Karpas-422 (cell line): ENCODE data around the gene SFXN4. TPM values are rescaled to one million over a fixed set of nuclear protein-coding genes. Genes with fewer than 3 reads are reported as not detected.
A peak's percentile ranks its signal among the peaks of the same experiment; 100 is the strongest.

ENCODE experiments used
- DNase-seq: peaks from one replicate; pipeline ENCODE4 v3.0.0-alpha.2; 2015
- H2AFZ ChIP-seq: fragments of 200-600 bp; sonication (generic); 2 replicates; pipeline ENCODE4 v1.6.1; 2014; ENCODE audit warnings: antibody characterized with exemption, low read length, mixed read lengths
- H3K27ac ChIP-seq: fragments of 200-600 bp; sonication (generic); 2 replicates; pipeline ENCODE4 v1.5.1; 2014; ENCODE audit warnings: mild to moderate bottlenecking, low read length, moderate library complexity
- H3K27me3 ChIP-seq: fragments of 200-600 bp; sonication (generic); 2 replicates; pipeline ENCODE4 v1.6.1; 2014; ENCODE audit warnings: low read length, mixed read lengths
- H3K36me3 ChIP-seq: fragments of 200-600 bp; sonication (generic); 2 replicates; pipeline ENCODE4 v1.6.1; 2014; ENCODE audit warnings: low read length, mixed read lengths; ENCODE audit not compliant: insufficient read depth
- H3K4me1 ChIP-seq: fragments of 200-600 bp; sonication (generic); 2 replicates; pipeline ENCODE4 v1.6.1; 2014; ENCODE audit warnings: mild to moderate bottlenecking, low read length, mixed read lengths
- H3K4me2 ChIP-seq: fragments of 200-600 bp; sonication (generic); 2 replicates; pipeline ENCODE4 v1.6.1; 2014; ENCODE audit warnings: low read length, low read depth, mild to moderate bottlenecking; ENCODE audit not compliant: poor library complexity, severe bottlenecking
- H3K4me3 ChIP-seq: fragments of 200-600 bp; sonication (generic); 2 replicates; pipeline ENCODE4 v1.5.1; 2014; ENCODE audit warnings: mild to moderate bottlenecking, antibody characterized with exemption, low read length, mixed read lengths
- H3K79me2 ChIP-seq: fragments of 200-600 bp; sonication (generic); 2 replicates; pipeline ENCODE4 v1.6.1; 2014; ENCODE audit warnings: mild to moderate bottlenecking, low read length, mixed read lengths
- H3K9ac ChIP-seq: fragments of 200-600 bp; sonication (generic); 2 replicates; pipeline ENCODE4 v1.6.0; 2014; ENCODE audit warnings: low read length
- H3K9me2 ChIP-seq: fragments of 200-600 bp; sonication (generic), shearing (Covaris generic); replicated peaks from 2 replicates; pipeline ENCODE4 v1.6.0; 2014; ENCODE audit warnings: mild to moderate bottlenecking, low read length, moderate library complexity; ENCODE audit not compliant: insufficient read depth
- H3K9me3 ChIP-seq: fragments of 300-700, 200-600 bp; sonication (generic); 2 replicates; pipeline ENCODE4 v1.6.1; 2014; ENCODE audit warnings: low read length, mixed read lengths
- H4K20me1 ChIP-seq: fragments of 200-600 bp; sonication (generic); 2 replicates; pipeline ENCODE4 v1.6.1; 2014; ENCODE audit warnings: mild to moderate bottlenecking, antibody characterized with exemption, low read length, low read depth; ENCODE audit not compliant: insufficient read depth
- total RNA-seq: library from RNA; depleted of rRNA; stranded (reverse); fragments of >200 nt; shearing (Covaris generic); gene quantifications from 2 replicates; pipeline ENCODE4 v1.2.3, GENCODE V29; 2014; ENCODE audit warnings: low replicate concordance

The SFXN4 gene
- total RNA-seq, 1 experiment from 2014 or later: 48.2 TPM

- Histone ChIP-seq H3K36me3 (no peaks in the 10 kb centered on the region), H3K27ac (peak overlapping the region; percentile 34; the same call in 1 of the 2 replicates), H3K27me3 (no peaks in the 10 kb centered on the region), H3K4me3 (peak overlapping the region; percentile 90), H3K4me2 (peak overlapping the region; percentile 96), H3K9me3 (no peaks in the 10 kb centered on the region), H2AFZ (peak overlapping the region; percentile 83), H3K4me1 (peaks cover 31% of the 10 kb centered on the region), H4K20me1 (no peaks in the 10 kb centered on the region), H3K9ac (peak overlapping the region; percentile 78), H3K79me2 (no peaks in the 10 kb centered on the region), H3K9me2 (no peaks in the 10 kb centered on the region)
- peak; percentile 70 for DNase-seq
Observed at GRCh38 chr10:119207713-119208552, 42.4 kb upstream of the SFXN4 start.

- Histone ChIP-seq H3K9me2 (no peaks in the 10 kb centered on the region), H3K27me3 (no peaks in the 10 kb centered on the region), H3K4me1 (peaks cover 31% of the 10 kb centered on the region), H2AFZ (peak within 1 kb of the TSS; percentile 97), H3K79me2 (no peaks in the 10 kb centered on the region), H3K27ac (peak within 1 kb of the TSS; percentile 68), H4K20me1 (no peaks in the 10 kb centered on the region), H3K36me3 (no peaks in the 10 kb centered on the region), H3K4me3 (peak within 1 kb of the TSS; percentile 90), H3K9ac (peak within 1 kb of the TSS; percentile 80), H3K9me3 (no peaks in the 10 kb centered on the region), H3K4me2 (peak within 1 kb of the TSS; percentile 96)
- DNase-seq: peak; percentile 98
Observed at GRCh38 chr10:119207366-119207666, 41.8 kb upstream of the SFXN4 start, which contains the start of gene GRK5. GRK5 (plus strand) TSS chr10:119207571; CDS start chr10:119207918, 347 bp downstream.

- no peaks in the 10 kb centered on the region for H3K79me2 ChIP-seq
- no peaks in the 10 kb centered on the region for H3K27me3 ChIP-seq
- peak overlapping the region; percentile 80 for H3K9ac ChIP-seq
- H4K20me1 ChIP-seq: no peaks in the 10 kb centered on the region
- no peaks in the 10 kb centered on the region for H3K9me2 ChIP-seq
- no peaks in the 10 kb centered on the region for H3K36me3 ChIP-seq
- H2AFZ ChIP-seq: peak overlapping the region; percentile 97
- H3K4me3 ChIP-seq: peak overlapping the region; percentile 74
- peak; percentile 89 for DNase-seq
- H3K4me2 ChIP-seq: peak overlapping the region; percentile 72
- peaks cover 31% of the 10 kb centered on the region for H3K4me1 ChIP-seq
- no peaks in the 10 kb centered on the region for H3K9me3 ChIP-seq
- peak overlapping the region; percentile 68 for H3K27ac ChIP-seq
Observed at GRCh38 chr10:119206603-119207365, 41.3 kb upstream of the SFXN4 start.

GRCh38 chr10:119205894-119206602 is 40.5 kb upstream of the SFXN4 start:
- no peaks in the 10 kb centered on the region for H4K20me1 ChIP-seq
- no peaks in the 10 kb centered on the region for H3K9me2 ChIP-seq
- H2AFZ ChIP-seq: peak overlapping the region; percentile 97
- no peaks in the 10 kb centered on the region for H3K27me3 ChIP-seq
- H3K4me1 ChIP-seq: peaks cover 31% of the 10 kb centered on the region
- no peaks in the 10 kb centered on the region for H3K9me3 ChIP-seq
- no peaks in the 10 kb centered on the region for H3K36me3 ChIP-seq
- H3K79me2 ChIP-seq: no peaks in the 10 kb centered on the region
- DNase-seq: peak; percentile 77
- H3K27ac ChIP-seq: no peak overlapping the region
- peak overlapping the region; percentile 74 for H3K4me3 ChIP-seq
- H3K9ac ChIP-seq: peak overlapping the region; percentile 80
- H3K4me2 ChIP-seq: peak overlapping the region; percentile 72

GRCh38 chr10:119203006-119203405 is 37.5 kb upstream of the SFXN4 start:
- Histone ChIP-seq H3K27ac (no peak overlapping the region), H4K20me1 (no peaks in the 10 kb centered on the region), H3K79me2 (no peaks in the 10 kb centered on the region), H3K27me3 (no peaks in the 10 kb centered on the region), H3K9me2 (no peaks in the 10 kb centered on the region), H3K4me1 (peaks cover 18% of the 10 kb centered on the region), H3K4me2 (no peak overlapping the region), H2AFZ (no peak overlapping the region), H3K9me3 (no peaks in the 10 kb centered on the region), H3K9ac (no peak overlapping the region), H3K36me3 (no peaks in the 10 kb centered on the region), H3K4me3 (no peak overlapping the region)
- no peak for DNase-seq

GRCh38 chr10:119201233-119201632 is 35.7 kb upstream of the SFXN4 start:
- Histone ChIP-seq H3K79me2 (no peaks in the 10 kb centered on the region), H3K27ac (no peak overlapping the region), H3K9me2 (no peaks in the 10 kb centered on the region), H3K4me2 (no peak overlapping the region), H3K27me3 (no peaks in the 10 kb centered on the region), H3K9ac (no peak overlapping the region), H2AFZ (no peak overlapping the region), H3K4me1 (peaks cover 13% of the 10 kb centered on the region), H3K36me3 (no peaks in the 10 kb centered on the region), H3K4me3 (no peak overlapping the region), H4K20me1 (no peaks in the 10 kb centered on the region), H3K9me3 (no peaks in the 10 kb centered on the region)
- no peak for DNase-seq

GRCh38 chr10:119199231-119199992 is 33.9 kb upstream of the SFXN4 start:
- no peaks in the 10 kb centered on the region for H3K9me3 ChIP-seq
- DNase-seq: peak; percentile 84
- no peak overlapping the region for H3K4me2 ChIP-seq
- peaks cover 9% of the 10 kb centered on the region; the same call in 1 of the 2 replicates for H3K4me1 ChIP-seq
- no peaks in the 10 kb centered on the region for H3K9me2 ChIP-seq
- H3K4me3 ChIP-seq: no peak overlapping the region
- no peaks in the 10 kb centered on the region for H3K79me2 ChIP-seq
- no peak overlapping the region for H2AFZ ChIP-seq
- no peaks in the 10 kb centered on the region for H3K27me3 ChIP-seq
- H3K27ac ChIP-seq: no peak overlapping the region
- no peak overlapping the region for H3K9ac ChIP-seq
- no peaks in the 10 kb centered on the region for H4K20me1 ChIP-seq
- no peaks in the 10 kb centered on the region for H3K36me3 ChIP-seq
